Spinal cord (tissue), 10 donors: ENCODE data around the gene TARBP1. TPM values are rescaled to one million over a fixed set of nuclear protein-coding genes. Genes with fewer than 3 reads are reported as not detected.
"Not testable (repeated sequence)": the region's sequence is repeated elsewhere in the genome, so short reads cannot be mapped to it uniquely, and the experiment has no call there.

ENCODE experiments used
- DNase-seq, 6 donors: peaks; one replicate each; pipeline versions ENCODE4 v3.0.0 to v3.0.0-alpha.2; 2013 to 2015; ENCODE audit warnings: low spot score in 6 of 6, low read depth in 4 of 6
- H3K27ac ChIP-seq: one replicate; pipeline ENCODE4 v1.5.1; 2013; ENCODE audit warnings: low read depth, low read length, control low read depth
- H3K27me3 ChIP-seq: one replicate; pipeline ENCODE4 v1.6.1; 2013; ENCODE audit warnings: low read length; ENCODE audit not compliant: control insufficient read depth, insufficient read depth
- H3K36me3 ChIP-seq: one replicate; pipeline ENCODE4 v1.6.1; 2013; ENCODE audit warnings: low read length; ENCODE audit not compliant: control insufficient read depth, insufficient read depth
- H3K4me1 ChIP-seq: one replicate; pipeline ENCODE4 v1.6.1; 2013; ENCODE audit warnings: low read length; ENCODE audit not compliant: control insufficient read depth, insufficient read depth
- H3K4me3 ChIP-seq: one replicate; pipeline ENCODE4 v1.5.1; 2013; ENCODE audit warnings: low read depth, low read length, control low read depth
- H3K9me3 ChIP-seq: one replicate; pipeline ENCODE4 v1.6.1; 2013; ENCODE audit warnings: low read length; ENCODE audit not compliant: control insufficient read depth, insufficient read depth
- WGBS: methylation state at CpG from one replicate; pipeline ENCODE4 v1.1.5; 2013; ENCODE audit warnings: missing lambda C conversion rate; ENCODE audit not compliant: insufficient coverage; 5-methylcytosine and 5-hydroxymethylcytosine counted together
- polyA plus RNA-seq, 2 donors: library from polyadenylated mRNA; unstranded; fragments of 120-200 nt; gene quantifications; one replicate each; pipeline ENCODE4 v1.2.1, GENCODE V29; 2013; ENCODE audit not compliant: insufficient read length in 2 of 2
- total RNA-seq, 2 donors: library from RNA; depleted of rRNA in 1 of 2; stranded (reverse); fragments of 120-200 nt in 1 of 2; fragments of >200 nt in 1 of 2; gene quantifications; one replicate each; pipeline versions ENCODE4 v1.2.3 to v1.2.4, GENCODE V29; 2013 to 2014
- donor health status: healthy.

Gene TARBP1
- total and polyA plus RNA-seq, 4 donors = 51.8 to 127 (median 73.6) TPM

- Histone ChIP-seq H3K4me1 (peaks cover 21% of the 10 kb centered on the region), H3K4me3 (no peak overlapping the region), H3K27me3 (no peaks in the 10 kb centered on the region), H3K36me3 (no peaks in the 10 kb centered on the region), H3K9me3 (no peaks in the 10 kb centered on the region), H3K27ac (no peak overlapping the region)
- DNase-seq = peak in 1 of 6 donors; percentile 1
- WGBS = 92% methylated on average over 9 of the region's 10 CpGs
These were observed 40.5 kb upstream of the TARBP1 start for GRCh38 chr1:234519506-234519905.

DNA sequence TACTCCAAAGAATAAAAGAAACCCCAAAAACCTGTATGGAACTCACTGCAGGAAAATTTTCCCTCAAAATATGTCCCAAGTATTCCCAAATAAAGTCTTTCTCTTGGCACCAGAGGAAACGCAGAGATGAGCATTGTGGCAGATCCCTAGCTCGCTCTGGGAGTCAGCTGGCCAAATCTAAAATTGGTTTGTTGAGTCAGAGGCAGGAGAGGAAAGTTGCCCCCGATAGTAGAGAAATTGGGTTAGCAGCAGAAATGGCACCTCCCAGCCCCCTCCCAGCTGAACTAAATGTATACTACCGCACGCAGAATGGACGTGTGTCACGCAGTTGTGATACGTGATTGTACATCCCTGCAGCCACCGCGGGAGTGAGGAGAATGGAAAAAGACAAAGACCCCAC, 39.9 kb upstream of the TARBP1 start:
- Histone ChIP-seq H3K36me3 (no peaks in the 10 kb centered on the region), H3K9me3 (no peaks in the 10 kb centered on the region), H3K4me1 (peaks cover 21% of the 10 kb centered on the region), H3K27me3 (no peaks in the 10 kb centered on the region), H3K27ac (no peak overlapping the region), H3K4me3 (no peak overlapping the region)
- WGBS = 68% methylated on average over 3 of the region's 10 CpGs
- DNase-seq = no peak

- WGBS = 95% methylated on average over 3 of the region's 10 CpGs
- not testable (repeated sequence) for H3K27me3 ChIP-seq, H3K4me3 ChIP-seq, H3K36me3 ChIP-seq, H3K9me3 ChIP-seq, DNase-seq, H3K27ac ChIP-seq
- H3K4me1 ChIP-seq = peaks cover 16% of the 10 kb centered on the region
These were observed 39.1 kb upstream of the TARBP1 start for GRCh38 chr1:234518086-234518485.

GRCh38 chr1:234517110-234517802, 38.3 kb upstream of the TARBP1 start:
- Histone ChIP-seq H3K4me3 (no peak overlapping the region), H3K4me1 (peaks cover 9% of the 10 kb centered on the region), H3K9me3 (no peaks in the 10 kb centered on the region), H3K36me3 (no peaks in the 10 kb centered on the region), H3K27ac (no peak overlapping the region), H3K27me3 (no peaks in the 10 kb centered on the region)
- DNase-seq = no peak
- WGBS = 45% methylated on average over 4 of the region's 9 CpGs

- no peaks in the 10 kb centered on the region for H3K27me3 ChIP-seq
- no peak for DNase-seq
- no peaks in the 10 kb centered on the region for H3K36me3 ChIP-seq
- no peak overlapping the region for H3K4me3 ChIP-seq
- no peaks in the 10 kb centered on the region for H3K9me3 ChIP-seq
- peaks cover 3% of the 10 kb centered on the region for H3K4me1 ChIP-seq
- peak overlapping the region; percentile 57 for H3K27ac ChIP-seq
- WGBS = no CpG with 5 or more reads among the region's 3 CpGs
These were observed 36.9 kb upstream of the TARBP1 start for GRCh38 chr1:234515821-234516241.

DNA sequence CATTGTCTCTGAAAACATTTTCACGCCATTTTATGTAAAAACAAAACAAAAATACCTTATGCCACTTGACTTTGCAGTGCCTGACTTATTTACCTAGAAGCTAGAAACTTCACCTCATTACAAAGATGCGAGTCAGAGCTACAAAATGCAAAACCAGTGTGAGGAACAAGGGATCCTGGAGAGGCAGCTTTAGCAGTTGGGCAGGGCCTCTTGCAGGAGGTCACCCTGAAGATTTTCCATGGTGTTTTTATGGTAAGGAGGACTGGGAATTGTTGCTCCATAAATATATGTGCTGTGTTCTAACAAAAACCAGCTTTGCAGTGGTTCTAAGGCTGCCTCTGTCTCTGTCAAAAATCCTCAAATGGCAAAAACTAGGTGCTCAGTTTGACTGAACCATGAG, 36.4 kb upstream of the TARBP1 start:
- Histone ChIP-seq H3K27me3 (no peaks in the 10 kb centered on the region), H3K27ac (peak overlapping the region; percentile 57), H3K4me3 (no peak overlapping the region), H3K36me3 (no peaks in the 10 kb centered on the region), H3K4me1 (peaks cover 3% of the 10 kb centered on the region), H3K9me3 (no peaks in the 10 kb centered on the region)
- no CpG with 5 or more reads among the region's 2 CpGs for WGBS
- no peak for DNase-seq

- no peaks in the 10 kb centered on the region for H3K27me3 ChIP-seq
- H3K4me3 ChIP-seq = no peak overlapping the region
- peaks cover 10% of the 10 kb centered on the region for H3K4me1 ChIP-seq
- no CpG with 5 or more reads among the region's 5 CpGs for WGBS
- no peak for DNase-seq
- no peaks in the 10 kb centered on the region for H3K9me3 ChIP-seq
- no peak overlapping the region for H3K27ac ChIP-seq
- H3K36me3 ChIP-seq = no peaks in the 10 kb centered on the region
These were observed 33.5 kb upstream of the TARBP1 start for GRCh38 chr1:234512451-234512861.

DNA sequence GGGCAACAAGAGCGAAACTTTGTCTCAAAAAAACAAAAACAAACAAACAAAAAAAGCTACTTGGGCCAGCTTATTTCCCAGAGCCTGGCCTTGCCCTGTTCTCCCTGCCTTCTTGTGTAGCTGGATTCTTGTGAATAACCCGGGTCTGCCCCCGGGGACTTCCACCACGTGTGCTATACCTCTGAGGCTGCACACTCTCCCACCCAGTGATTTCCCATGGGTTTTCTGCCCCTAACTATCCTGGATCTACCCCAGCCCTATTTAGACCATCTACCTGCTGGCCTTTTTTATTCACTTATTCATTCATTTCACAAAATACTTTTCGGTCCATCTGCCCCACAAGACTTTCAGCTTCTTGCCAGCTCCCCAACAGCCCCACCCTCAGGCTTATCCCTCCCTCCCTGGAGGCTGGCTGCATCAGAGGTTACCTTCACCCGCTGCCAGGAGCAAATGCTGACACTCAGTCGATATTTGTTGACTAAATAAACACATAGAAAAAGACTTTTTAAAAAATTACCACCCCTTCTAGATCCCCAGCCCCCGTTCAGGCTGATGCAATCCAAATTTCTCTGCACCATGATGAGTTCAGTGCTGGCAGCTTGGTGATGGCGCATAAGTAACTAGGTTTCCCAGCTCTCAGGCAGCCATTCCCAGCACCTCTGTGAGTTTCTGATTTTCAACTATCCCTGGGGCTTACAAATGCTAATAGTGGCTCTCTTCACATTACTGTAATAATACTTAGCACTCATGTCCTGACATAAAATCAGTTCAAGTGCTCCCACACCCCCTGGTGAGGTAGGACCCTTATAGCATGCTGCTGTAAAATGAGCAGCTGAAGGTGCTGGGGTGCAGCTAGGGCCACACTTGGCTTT, 30.7 kb upstream of the TARBP1 start:
- Histone ChIP-seq H3K9me3 (no peaks in the 10 kb centered on the region), H3K4me3 (no peak overlapping the region), H3K27me3 (no peaks in the 10 kb centered on the region), H3K27ac (no peak overlapping the region), H3K4me1 (peaks cover 10% of the 10 kb centered on the region), H3K36me3 (no peaks in the 10 kb centered on the region)
- WGBS = 55% methylated on average over 6 of the region's 9 CpGs
- DNase-seq = peak in 2 of 6 donors; percentile 58 to 64

DNA sequence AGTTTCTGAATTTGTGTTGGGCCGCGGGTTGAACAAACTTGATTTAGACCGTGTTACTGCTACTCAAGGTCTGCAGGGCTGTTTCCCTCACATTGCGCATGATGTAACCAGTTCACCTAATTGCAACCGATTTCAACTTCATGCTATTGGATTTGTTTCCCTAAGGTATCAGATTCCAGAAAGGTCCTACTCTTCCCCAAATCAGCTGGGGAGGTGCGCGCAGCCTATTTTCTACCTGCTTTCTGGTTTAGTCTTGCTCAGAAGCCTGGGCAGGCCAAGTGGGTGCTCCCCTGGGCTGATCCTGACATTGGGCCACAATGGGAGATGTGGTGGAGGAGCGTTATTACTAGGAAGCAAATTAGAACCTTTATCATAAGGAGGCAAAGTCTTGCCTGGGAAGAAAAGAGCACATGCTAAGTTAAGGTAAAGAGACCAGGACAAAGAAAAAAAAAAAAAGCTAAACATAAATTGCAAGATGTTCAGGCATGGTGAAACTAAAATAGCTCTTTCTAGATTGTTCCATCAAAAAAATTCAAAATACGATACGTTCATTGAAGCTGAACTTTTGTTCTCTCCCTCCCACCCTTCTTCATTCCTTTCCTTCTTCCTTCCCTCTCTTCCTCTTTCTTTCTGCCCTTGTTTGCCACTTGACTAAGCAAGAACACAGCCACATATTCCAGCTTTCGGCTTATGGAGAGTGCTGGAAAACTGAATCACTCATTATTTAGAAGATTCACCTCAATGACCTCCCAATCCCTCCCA, 28.8 kb upstream of the TARBP1 start:
- H3K4me3 ChIP-seq = no peak overlapping the region
- no peak for DNase-seq
- H3K4me1 ChIP-seq = peaks cover 10% of the 10 kb centered on the region
- H3K27me3 ChIP-seq = no peaks in the 10 kb centered on the region
- WGBS = 94% methylated on average over 8 of the region's 11 CpGs
- no peaks in the 10 kb centered on the region for H3K9me3 ChIP-seq
- no peak overlapping the region for H3K27ac ChIP-seq
- no peaks in the 10 kb centered on the region for H3K36me3 ChIP-seq
